ENCODE results near the gene HMGA1. TPM values are rescaled to one million over a fixed set of nuclear protein-coding genes. Genes with fewer than 3 reads are reported as not detected.

Gene HMGA1
- total and polyA plus RNA-seq, 2 of the 13 experiments (the other 11 are each of a cell fraction or from before 2014, with no cell fraction given): 117 to 145 TPM

DNA sequence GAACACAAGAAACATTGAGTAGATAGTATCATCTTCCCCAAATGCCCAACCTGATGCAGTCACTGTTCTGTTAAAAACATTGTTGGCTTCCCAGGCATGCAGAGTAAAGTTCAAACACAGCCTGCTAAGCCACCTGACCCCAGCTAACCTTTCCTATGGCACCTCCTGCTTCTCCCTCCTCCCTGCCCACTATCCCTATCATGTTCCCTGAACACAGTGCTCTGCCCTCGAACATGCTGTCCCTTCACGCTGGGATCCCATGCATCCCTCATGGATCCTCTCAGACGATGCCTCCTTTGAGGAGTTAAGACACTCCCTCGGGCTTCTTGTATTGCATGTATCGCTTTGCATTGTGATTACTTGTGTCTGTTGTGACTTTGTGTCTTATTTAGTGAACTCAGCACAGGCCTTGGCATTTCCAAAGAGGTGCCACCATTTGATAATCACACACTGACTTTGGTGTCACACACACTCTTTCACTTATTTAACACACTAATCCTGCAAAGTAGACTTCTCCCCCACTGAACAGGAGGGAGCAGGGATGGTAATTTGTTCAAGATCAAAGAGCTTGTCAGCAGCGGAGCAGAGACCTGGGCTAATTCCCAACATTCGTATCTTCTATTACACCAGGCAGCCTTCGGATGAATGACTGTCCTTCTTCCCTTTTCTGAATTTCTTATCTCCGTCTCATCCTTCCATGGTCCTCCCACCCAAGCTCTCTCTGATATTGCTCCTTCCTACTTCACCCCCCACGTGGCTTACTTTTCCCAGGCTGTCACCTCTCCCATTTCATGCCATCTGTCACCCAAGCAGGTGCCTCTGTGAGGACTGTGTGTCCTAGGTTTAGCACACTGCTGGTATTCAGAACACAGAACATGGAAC is 40.4 kb downstream of the HMGA1 start (continued):
- TF ChIP-seq, protein P1, sequence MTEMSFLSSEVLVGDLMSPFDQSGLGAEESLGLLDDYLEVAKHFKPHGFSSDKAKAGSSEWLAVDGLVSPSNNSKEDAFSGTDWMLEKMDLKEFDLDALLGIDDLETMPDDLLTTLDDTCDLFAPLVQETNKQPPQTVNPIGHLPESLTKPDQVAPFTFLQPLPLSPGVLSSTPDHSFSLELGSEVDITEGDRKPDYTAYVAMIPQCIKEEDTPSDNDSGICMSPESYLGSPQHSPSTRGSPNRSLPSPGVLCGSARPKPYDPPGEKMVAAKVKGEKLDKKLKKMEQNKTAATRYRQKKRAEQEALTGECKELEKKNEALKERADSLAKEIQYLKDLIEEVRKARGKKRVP (CRISPR knock-in tag; IDR thresholded peaks at IDR 0.05): no peak
- TF ChIP-seq HMG20A (CRISPR knock-in tag; IDR thresholded peaks at IDR 0.05; ENCODE audit: borderline replicate concordance): no peak
- no peak for TF ChIP-seq HNRNPH1 (optimal IDR thresholded peaks at IDR 0.05; ENCODE audit: low read depth, low read length)
- TF ChIP-seq, protein P2, sequence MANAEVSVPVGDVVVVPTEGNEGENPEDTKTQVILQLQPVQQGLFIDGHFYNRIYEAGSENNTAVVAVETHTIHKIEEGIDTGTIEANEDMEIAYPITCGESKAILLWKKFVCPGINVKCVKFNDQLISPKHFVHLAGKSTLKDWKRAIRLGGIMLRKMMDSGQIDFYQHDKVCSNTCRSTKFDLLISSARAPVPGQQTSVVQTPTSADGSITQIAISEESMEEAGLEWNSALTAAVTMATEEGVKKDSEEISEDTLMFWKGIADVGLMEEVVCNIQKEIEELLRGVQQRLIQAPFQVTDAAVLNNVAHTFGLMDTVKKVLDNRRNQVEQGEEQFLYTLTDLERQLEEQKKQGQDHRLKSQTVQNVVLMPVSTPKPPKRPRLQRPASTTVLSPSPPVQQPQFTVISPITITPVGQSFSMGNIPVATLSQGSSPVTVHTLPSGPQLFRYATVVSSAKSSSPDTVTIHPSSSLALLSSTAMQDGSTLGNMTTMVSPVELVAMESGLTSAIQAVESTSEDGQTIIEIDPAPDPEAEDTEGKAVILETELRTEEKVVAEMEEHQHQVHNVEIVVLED (CRISPR knock-in tag; IDR thresholded peaks at IDR 0.05; ENCODE audit: borderline replicate concordance): no peak
- TF ChIP-seq SRY (CRISPR knock-in tag; IDR thresholded peaks at IDR 0.05): no peak
- TF ChIP-seq ZNF724P (CRISPR knock-in tag; IDR thresholded peaks at IDR 0.05; ENCODE audit: borderline replicate concordance): no peak
- no peak for TF ChIP-seq CHD2 (IDR thresholded peaks at IDR 0.05; ENCODE audit: low read depth, low read length)
- TF ChIP-seq, protein P3, sequence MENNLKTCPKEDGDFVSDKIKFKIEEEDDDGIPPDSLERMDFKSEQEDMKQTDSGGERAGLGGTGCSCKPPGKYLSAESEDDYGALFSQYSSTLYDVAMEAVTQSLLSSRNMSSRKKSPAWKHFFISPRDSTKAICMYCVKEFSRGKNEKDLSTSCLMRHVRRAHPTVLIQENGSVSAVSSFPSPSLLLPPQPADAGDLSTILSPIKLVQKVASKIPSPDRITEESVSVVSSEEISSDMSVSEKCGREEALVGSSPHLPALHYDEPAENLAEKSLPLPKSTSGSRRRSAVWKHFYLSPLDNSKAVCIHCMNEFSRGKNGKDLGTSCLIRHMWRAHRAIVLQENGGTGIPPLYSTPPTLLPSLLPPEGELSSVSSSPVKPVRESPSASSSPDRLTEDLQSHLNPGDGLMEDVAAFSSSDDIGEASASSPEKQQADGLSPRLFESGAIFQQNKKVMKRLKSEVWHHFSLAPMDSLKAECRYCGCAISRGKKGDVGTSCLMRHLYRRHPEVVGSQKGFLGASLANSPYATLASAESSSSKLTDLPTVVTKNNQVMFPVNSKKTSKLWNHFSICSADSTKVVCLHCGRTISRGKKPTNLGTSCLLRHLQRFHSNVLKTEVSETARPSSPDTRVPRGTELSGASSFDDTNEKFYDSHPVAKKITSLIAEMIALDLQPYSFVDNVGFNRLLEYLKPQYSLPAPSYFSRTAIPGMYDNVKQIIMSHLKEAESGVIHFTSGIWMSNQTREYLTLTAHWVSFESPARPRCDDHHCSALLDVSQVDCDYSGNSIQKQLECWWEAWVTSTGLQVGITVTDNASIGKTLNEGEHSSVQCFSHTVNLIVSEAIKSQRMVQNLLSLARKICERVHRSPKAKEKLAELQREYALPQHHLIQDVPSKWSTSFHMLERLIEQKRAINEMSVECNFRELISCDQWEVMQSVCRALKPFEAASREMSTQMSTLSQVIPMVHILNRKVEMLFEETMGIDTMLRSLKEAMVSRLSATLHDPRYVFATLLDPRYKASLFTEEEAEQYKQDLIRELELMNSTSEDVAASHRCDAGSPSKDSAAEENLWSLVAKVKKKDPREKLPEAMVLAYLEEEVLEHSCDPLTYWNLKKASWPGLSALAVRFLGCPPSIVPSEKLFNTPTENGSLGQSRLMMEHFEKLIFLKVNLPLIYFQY (CRISPR knock-in tag; IDR thresholded peaks at IDR 0.05; ENCODE audit: borderline replicate concordance): no peak
- no peak for TF ChIP-seq DNMT1 (CRISPR knock-in tag; IDR thresholded peaks at IDR 0.05)
- TF ChIP-seq, protein P4, sequence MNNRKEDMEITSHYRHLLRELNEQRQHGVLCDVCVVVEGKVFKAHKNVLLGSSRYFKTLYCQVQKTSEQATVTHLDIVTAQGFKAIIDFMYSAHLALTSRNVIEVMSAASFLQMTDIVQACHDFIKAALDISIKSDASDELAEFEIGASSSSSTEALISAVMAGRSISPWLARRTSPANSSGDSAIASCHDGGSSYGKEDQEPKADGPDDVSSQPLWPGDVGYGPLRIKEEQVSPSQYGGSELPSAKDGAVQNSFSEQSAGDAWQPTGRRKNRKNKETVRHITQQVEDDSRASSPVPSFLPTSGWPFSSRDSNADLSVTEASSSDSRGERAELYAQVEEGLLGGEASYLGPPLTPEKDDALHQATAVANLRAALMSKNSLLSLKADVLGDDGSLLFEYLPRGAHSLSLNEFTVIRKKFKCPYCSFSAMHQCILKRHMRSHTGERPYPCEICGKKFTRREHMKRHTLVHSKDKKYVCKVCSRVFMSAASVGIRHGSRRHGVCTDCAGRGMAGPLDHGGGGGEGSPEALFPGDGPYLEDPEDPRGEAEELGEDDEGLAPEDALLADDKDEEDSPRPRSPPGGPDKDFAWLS (CRISPR knock-in tag; IDR thresholded peaks at IDR 0.05; ENCODE audit: borderline replicate concordance): no peak
- TF ChIP-seq ZMYM3 (CRISPR knock-in tag; IDR thresholded peaks at IDR 0.05): no peak
- TF ChIP-seq, protein P5, sequence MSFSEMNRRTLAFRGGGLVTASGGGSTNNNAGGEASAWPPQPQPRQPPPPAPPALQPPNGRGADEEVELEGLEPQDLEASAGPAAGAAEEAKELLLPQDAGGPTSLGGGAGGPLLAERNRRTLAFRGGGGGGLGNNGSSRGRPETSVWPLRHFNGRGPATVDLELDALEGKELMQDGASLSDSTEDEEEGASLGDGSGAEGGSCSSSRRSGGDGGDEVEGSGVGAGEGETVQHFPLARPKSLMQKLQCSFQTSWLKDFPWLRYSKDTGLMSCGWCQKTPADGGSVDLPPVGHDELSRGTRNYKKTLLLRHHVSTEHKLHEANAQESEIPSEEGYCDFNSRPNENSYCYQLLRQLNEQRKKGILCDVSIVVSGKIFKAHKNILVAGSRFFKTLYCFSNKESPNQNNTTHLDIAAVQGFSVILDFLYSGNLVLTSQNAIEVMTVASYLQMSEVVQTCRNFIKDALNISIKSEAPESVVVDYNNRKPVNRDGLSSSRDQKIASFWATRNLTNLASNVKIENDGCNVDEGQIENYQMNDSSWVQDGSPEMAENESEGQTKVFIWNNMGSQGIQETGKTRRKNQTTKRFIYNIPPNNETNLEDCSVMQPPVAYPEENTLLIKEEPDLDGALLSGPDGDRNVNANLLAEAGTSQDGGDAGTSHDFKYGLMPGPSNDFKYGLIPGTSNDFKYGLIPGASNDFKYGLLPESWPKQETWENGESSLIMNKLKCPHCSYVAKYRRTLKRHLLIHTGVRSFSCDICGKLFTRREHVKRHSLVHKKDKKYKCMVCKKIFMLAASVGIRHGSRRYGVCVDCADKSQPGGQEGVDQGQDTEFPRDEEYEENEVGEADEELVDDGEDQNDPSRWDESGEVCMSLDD (CRISPR knock-in tag; IDR thresholded peaks at IDR 0.05; ENCODE audit: borderline replicate concordance): no peak
- TF ChIP-seq POLR2G (IDR thresholded peaks at IDR 0.05; ENCODE audit: low read depth, low read length): no peak
- no peak for TF ChIP-seq ZNF713 (CRISPR knock-in tag; IDR thresholded peaks at IDR 0.05)
- no peak for TF ChIP-seq SOX6 (IDR thresholded peaks at IDR 0.05)
- TF ChIP-seq SOX6 (CRISPR knock-in tag; IDR thresholded peaks at IDR 0.05): peak; percentile 65
- TF ChIP-seq U2AF2 (IDR thresholded peaks at IDR 0.05; ENCODE audit: low read depth, low read length): no peak
- TF ChIP-seq NR1H2 (CRISPR knock-in tag; IDR thresholded peaks at IDR 0.05; ENCODE audit: borderline replicate concordance, low read depth): no peak

Measured in HepG2 (cell line).